Dendritic cell treated with granulocyte-macrophage colony-stimulating factor and Interleukin-4, amounts not matched to agents 40 ng/mL and 50 ng/mL, for 4 days (primary cell): ENCODE results near the gene TPPP2.
"Not testable (repeated sequence)": the region's sequence is repeated elsewhere in the genome, so short reads cannot be mapped to it uniquely, and the experiment has no call there.

ENCODE experiments used
- H3K27ac Mint-ChIP-seq: one replicate; pipeline ENCODE4 v1.8.0; 2022; ENCODE audit warnings: mild to moderate bottlenecking, mixed read lengths
- H3K27me3 Mint-ChIP-seq: one replicate; pipeline ENCODE4 v1.8.0; 2022; ENCODE audit warnings: mild to moderate bottlenecking, mixed read lengths
- H3K36me3 Mint-ChIP-seq: one replicate; pipeline ENCODE4 v1.8.0; 2022; ENCODE audit warnings: low read depth, mixed read lengths
- H3K4me1 Mint-ChIP-seq: one replicate; pipeline ENCODE4 v1.8.0; 2022; ENCODE audit warnings: low read depth, mixed read lengths
- H3K4me3 Mint-ChIP-seq: one replicate; pipeline ENCODE4 v1.8.0; 2022; ENCODE audit warnings: mild to moderate bottlenecking, moderate library complexity, mixed read lengths
- H3K9me3 Mint-ChIP-seq: one replicate; pipeline ENCODE4 v1.8.0; 2022; ENCODE audit warnings: mixed read lengths
- intact Hi-C: fragments of 100-400 bp; cut with micrococcal nuclease; formaldehyde crosslinking; loops from one replicate; pipeline ENCODE4 v1.15.0; 2022

The TPPP2 gene

DNA sequence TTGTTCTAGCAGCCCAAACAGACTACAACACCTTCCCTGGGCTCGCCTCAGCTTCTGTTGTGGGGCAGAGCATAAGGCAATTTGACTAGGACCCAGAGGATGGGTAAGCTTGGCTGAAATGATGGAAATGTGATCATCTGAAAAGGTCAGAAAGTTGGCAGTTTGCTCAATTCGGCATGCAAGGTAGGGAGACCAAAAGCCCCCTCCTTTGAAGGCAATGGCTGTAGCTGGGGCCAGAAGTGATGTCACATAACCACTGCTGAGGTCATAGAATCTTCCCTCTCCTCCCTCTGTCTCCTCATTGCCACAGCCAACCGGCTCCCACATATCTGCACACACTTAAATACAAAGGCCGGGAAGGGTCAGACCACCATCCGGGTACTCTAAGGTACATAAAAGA, at the start of gene TPPP2:
TSS of gene TPPP2 (plus strand) at position 301 of the 400 bp plus-strand sequence. CDS start 365 bp downstream, outside the sequence.
- H3K4me1 Mint-ChIP-seq, result peaks cover 41% of the 10 kb centered on the region
- no peak within 1 kb of the TSS for H3K4me3 Mint-ChIP-seq
- intact Hi-C loops, result no loop called here
- no peak within 1 kb of the TSS for H3K27ac Mint-ChIP-seq
- H3K27me3 Mint-ChIP-seq, result peaks cover 28% of the 10 kb centered on the region
- H3K36me3 Mint-ChIP-seq, result no peaks in the 10 kb centered on the region
- no peaks in the 10 kb centered on the region for H3K9me3 Mint-ChIP-seq

DNA sequence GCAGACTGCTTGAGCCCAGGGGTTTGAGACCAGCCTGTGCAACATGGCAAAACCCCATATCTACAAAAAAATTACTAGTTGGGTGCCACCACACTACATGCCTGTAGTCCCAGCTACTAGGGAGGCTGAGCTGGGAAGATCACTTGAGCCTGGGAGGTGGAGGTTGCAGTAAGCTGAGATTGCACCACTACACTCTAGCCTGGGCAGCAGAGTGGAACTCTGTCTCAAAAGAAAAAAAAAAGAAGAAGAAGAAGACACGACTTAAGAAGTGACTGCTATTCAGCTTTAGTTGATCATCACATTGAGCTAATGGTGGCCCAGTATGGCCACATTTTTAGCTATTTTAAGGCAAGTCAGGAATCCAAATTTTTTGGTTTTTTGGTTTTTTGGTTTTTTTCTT, 49.1 kb upstream of the TPPP2 start:
- intact Hi-C loops, result no loop called here
- H3K4me1 Mint-ChIP-seq, result peaks cover 13% of the 10 kb centered on the region
- no peaks in the 10 kb centered on the region for H3K9me3 Mint-ChIP-seq
- H3K27me3 Mint-ChIP-seq, result no peaks in the 10 kb centered on the region
- H3K4me3 Mint-ChIP-seq, result no peak overlapping the region
- H3K36me3 Mint-ChIP-seq, result no peaks in the 10 kb centered on the region
- no peak overlapping the region for H3K27ac Mint-ChIP-seq

DNA sequence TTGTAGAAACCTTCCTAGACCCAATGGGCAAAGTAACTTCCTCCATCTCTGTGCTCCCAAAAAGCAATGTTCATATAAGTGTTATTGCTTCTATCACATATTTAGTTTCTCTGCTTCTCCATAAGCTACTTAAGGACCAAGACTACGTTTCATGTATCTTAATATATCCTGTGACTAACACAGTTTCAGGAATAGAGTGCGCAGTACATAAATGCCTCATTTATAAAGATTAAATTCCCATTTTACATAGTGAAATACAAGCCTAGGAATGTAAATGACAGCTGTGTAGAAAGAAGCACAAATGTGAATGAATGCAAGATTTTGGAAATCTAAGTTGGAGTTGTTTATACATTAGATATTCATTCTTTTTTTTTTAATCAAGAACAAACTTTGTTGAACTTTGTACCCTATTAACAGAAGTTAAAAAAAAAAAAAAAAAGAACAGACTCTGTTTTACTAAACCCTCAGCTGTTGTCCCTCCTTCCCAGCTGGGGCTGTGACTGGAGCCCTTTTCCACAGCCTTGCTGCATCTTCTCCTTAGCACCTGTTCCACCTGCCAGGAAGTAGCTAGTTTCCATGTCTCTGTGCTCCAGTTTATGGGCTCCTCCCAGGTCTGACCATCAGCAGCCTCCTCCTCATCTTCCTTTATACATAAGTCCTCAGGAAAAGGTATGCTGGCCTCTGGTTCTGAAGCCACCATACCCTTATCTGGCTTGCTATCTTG, 47.2 kb upstream of the TPPP2 start:
- Mint-ChIP-seq H3K4me1 (peaks cover 32% of the 10 kb centered on the region), H3K27ac (no peak overlapping the region), H3K4me3 (no peak overlapping the region), H3K9me3 (no peaks in the 10 kb centered on the region), H3K36me3 (no peaks in the 10 kb centered on the region), H3K27me3 (no peaks in the 10 kb centered on the region)
- intact Hi-C loops, result no loop called here

DNA sequence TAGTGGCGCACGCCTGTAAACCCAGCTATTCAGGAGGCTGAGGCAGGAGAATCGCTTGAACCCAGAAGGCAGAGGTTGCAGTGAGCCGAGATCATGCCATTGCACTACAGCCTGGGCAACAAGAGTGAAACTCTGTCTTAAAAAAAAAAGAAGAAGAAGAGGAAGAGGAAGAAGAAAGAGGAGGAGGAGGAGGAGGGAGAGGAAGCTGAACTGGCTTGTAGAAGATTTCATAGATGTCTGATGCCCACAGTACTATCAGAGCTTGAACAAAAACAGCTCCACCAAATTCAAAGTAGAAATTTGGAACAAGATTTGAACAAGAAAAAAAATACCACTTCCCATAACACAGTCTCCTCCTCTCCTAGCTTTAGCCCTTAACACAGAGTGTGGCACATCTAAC, 44.4 kb upstream of the TPPP2 start:
- peak overlapping the region; percentile 85 for H3K27ac Mint-ChIP-seq

DNA sequence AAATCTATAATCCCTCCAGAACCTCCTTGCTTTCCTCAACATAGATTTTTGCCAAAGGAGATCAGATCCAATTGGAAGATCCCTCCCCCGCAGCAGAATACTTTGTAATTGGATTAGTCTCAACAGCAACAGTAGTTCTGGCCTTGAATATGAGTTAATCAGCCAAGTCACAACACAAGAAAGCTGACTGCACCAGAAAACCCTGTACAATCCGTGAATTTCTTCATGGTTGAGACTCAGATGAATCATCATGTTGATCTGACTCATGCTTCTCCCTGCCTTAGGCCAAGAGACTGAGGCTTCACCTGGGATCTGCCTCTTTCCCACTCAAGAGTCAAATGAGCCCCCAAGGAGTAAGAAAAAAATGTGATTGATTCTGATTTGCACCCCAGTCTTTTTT, 43.2 kb upstream of the TPPP2 start:
- intact Hi-C loops, result no loop called here
- Mint-ChIP-seq H3K27ac (peak overlapping the region; percentile 85), H3K4me3 (no peak overlapping the region)

More for the DNA sequence above, 44.4 kb upstream of the TPPP2 start:
- H3K4me1 Mint-ChIP-seq, result peaks cover 49% of the 10 kb centered on the region
- H3K27me3 Mint-ChIP-seq, H3K4me3 Mint-ChIP-seq, H3K9me3 Mint-ChIP-seq, H3K36me3 Mint-ChIP-seq, intact Hi-C loops: not testable (repeated sequence)

DNA sequence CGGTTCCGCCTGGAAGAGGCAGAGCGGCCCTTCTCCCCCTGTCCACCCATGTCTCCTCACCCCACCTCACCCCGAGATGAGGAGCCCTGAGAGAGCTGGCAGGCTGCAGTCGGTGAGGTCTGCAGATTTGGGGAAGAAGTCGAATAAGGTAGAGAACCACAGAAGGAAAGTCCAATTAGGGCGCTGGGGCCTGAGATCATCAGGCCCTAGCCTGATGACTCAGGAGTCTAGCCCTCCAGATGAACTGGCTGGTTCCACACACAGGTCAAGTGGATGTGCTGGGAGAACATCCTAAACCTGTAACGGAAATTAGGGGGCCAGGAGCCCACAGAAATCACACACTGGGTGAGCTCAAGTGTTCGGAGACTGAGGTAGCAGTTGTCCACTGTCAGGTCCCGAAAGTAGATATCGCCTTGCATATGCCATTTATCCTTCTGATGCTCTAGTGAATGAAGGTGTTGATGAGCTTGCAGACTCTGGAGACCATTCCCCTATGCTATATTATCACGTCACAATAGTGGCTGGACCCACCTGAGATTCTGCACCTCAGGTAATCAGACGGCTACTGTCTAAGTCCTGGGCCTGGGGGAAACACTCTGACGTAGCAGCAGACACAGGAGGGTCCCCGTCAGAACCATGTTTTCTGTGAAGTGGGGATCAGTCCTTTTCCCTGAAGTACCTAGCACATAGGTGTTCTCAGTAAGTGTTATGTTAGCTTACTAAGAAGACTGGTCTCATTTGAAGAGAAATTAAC, 41.1 kb upstream of the TPPP2 start:
- Mint-ChIP-seq H3K27me3 (no peaks in the 10 kb centered on the region), H3K4me1 (peaks cover 60% of the 10 kb centered on the region), H3K36me3 (peaks cover 33% of the 10 kb centered on the region), H3K9me3 (no peaks in the 10 kb centered on the region), H3K27ac (peak overlapping the region; percentile 88), H3K4me3 (no peak overlapping the region)
- intact Hi-C loops, result no loop called here

More for the DNA sequence above, 43.2 kb upstream of the TPPP2 start:
- no peaks in the 10 kb centered on the region for H3K27me3 Mint-ChIP-seq
- H3K36me3 Mint-ChIP-seq, result peaks cover 12% of the 10 kb centered on the region
- H3K4me1 Mint-ChIP-seq, result peaks cover 56% of the 10 kb centered on the region
- no peaks in the 10 kb centered on the region for H3K9me3 Mint-ChIP-seq

DNA sequence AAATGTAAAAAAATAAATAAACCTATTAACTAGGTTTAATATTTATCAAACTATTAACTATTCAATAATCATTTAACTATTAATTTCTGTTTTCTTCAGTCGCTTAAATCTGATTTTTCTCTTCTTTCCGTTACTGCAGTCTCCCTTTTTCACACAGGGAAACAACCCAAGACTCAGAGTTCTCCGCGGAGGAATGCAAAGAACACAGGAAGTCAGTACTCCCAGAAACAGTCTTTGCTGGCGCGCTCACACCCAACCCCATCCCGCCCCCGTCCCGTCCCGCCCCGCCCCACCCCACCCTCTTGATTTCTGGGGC, 40.6 kb upstream of the TPPP2 start:
- intact Hi-C loops, result no loop called here

DNA sequence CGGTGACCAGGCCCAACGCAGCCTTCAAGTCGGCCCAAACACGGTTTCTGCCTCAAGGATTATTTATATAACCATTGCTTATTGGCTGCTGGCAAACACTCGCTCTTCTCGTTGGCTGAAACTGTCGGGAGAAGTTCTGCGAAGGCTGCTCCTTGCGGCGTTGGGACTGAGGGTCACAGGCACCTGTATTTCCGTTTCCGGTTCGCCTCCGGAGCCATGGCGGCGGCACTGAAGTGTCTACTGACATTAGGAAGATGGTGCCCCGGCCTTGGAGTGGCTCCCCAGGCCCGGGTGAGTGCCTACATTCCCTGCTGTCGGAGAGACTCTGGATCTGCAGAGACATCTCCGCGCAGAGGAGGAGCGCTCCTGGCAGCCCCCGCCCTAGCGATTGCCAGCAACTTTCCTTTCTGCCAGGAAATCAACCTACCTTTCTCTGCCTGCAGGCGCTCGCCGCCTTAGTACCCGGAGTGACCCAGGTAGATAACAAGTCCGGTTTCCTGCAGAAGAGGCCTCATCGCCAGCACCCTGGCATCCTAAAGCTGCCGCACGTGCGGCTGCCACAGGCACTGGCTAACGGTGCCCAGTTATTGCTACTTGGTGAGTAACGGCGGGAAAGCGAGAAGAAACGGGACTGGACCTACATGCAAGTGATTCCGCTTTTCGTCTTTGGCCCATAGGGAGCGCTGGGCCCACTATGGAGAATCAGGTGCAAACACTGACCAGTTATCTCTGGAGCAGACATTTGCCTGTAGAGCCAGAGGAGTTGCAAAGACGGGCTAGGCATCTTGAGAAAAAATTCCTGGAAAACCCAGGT, 40.0 kb upstream of the TPPP2 start, which contains the start of gene METTL17:
TSS of gene METTL17 (plus strand) at position 194 of the 814 bp plus-strand sequence. CDS start at position 217, 23 bp downstream.
- H3K36me3 Mint-ChIP-seq, result peaks cover 44% of the 10 kb centered on the region
- intact Hi-C loops, result no loop called here
- no peaks in the 10 kb centered on the region for H3K9me3 Mint-ChIP-seq
- H3K4me3 Mint-ChIP-seq, result peak within 1 kb of the TSS; percentile 88
- H3K4me1 Mint-ChIP-seq, result peaks cover 57% of the 10 kb centered on the region
- H3K27me3 Mint-ChIP-seq, result no peaks in the 10 kb centered on the region
- peak within 1 kb of the TSS; percentile 88 for H3K27ac Mint-ChIP-seq

More for the DNA sequence above, 40.6 kb upstream of the TPPP2 start:
- H3K36me3 Mint-ChIP-seq, result peaks cover 38% of the 10 kb centered on the region
- peak overlapping the region; percentile 88 for H3K27ac Mint-ChIP-seq
- H3K9me3 Mint-ChIP-seq, result no peaks in the 10 kb centered on the region
- peak overlapping the region; percentile 88 for H3K4me3 Mint-ChIP-seq
- no peaks in the 10 kb centered on the region for H3K27me3 Mint-ChIP-seq
- H3K4me1 Mint-ChIP-seq, result peaks cover 60% of the 10 kb centered on the region

DNA sequence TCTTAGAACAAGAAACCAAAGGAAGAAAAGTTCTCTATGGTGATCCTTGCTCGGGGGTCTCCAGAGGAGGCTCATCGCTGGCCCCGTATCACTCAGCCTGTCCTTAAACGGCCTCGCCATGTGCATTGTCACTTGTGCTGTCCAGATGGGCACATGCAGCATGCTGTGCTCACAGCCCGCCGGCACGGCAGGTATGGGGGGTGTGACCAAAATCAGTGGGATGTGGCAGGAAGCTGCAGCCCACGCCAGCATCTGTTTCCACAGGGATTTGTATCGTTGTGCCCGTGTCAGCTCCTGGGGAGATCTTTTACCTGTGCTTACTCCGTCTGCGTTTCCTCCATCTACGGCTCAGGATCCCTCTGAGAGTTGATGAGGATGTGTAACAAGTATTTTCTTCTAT, 33.5 kb upstream of the TPPP2 start:
- H3K4me3 Mint-ChIP-seq, result no peak overlapping the region
- H3K27ac Mint-ChIP-seq, result no peak overlapping the region
- intact Hi-C loops, result no loop called here
- H3K36me3 Mint-ChIP-seq, result peaks cover 60% of the 10 kb centered on the region
- H3K4me1 Mint-ChIP-seq, result peaks cover 12% of the 10 kb centered on the region
- no peaks in the 10 kb centered on the region for H3K9me3 Mint-ChIP-seq
- H3K27me3 Mint-ChIP-seq, result no peaks in the 10 kb centered on the region

DNA sequence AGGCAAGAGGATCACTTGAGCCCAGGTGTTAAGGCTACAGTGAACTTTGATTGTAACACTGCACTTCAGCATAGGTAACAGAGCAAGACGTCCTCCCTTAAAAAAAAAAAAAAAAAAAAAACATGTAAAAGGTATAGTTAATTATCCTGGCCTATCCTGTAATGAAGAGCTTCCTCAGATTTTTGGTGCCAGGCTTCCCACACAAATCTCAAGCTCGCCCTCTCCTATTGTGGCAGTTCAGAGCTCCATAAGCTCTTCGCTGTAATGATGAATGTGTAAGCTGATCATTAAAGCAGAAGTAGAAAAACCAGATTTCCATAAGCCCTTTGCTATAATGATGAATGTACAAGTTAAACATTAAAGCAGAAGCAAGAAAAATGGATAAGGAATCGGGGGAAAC, 32.9 kb upstream of the TPPP2 start:
- Mint-ChIP-seq H3K27ac (no peak overlapping the region), H3K9me3 (no peaks in the 10 kb centered on the region), H3K36me3 (peaks cover 54% of the 10 kb centered on the region), H3K27me3 (no peaks in the 10 kb centered on the region), H3K4me3 (no peak overlapping the region), H3K4me1 (peaks cover 9% of the 10 kb centered on the region)
- intact Hi-C loops, result no loop called here

DNA sequence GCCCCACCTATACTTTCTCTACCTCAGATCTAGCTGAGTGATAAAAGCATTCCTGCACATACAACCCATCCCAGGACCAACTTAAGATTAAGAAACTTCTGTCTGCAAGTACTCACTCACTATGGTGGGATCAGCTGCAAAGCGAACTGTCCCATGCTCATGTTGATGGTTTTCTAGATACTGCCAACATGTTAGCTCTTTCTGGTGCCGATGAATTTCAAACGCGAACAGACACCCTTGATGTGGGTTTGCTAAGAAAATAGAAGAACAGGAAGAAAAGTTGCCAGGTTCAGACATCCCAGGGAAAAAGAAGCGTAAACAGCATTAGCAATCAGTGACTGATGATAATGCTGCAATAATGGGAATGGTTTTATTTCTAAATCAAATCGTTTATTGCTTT, 32.5 kb upstream of the TPPP2 start:
- H3K36me3 Mint-ChIP-seq, result peaks cover 49% of the 10 kb centered on the region
- intact Hi-C loops, result no loop called here

DNA sequence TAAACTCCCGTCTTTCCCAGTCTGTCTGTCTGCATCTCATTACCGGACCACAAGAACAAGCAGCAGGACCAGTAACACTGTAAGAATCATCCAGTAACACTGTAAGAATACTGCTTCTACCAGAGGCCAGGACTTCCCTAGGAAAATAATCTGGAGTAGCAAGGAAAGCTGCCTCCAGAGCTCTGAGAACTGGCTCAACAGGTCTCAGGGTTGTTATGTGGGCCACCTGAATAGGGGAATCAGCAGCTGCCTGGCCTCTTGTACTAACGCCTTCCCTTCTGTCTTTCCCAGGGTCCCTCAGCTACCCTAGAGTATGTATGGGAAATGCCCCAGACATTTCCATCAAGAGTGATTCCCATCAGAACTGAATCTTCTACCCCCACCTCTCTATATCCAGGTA, 31.9 kb upstream of the TPPP2 start:
- no peak overlapping the region for H3K4me3 Mint-ChIP-seq
- H3K27me3 Mint-ChIP-seq, result no peaks in the 10 kb centered on the region
- peaks cover 44% of the 10 kb centered on the region for H3K36me3 Mint-ChIP-seq
- intact Hi-C loops, result no loop called here
- H3K27ac Mint-ChIP-seq, result no peak overlapping the region
- no peaks in the 10 kb centered on the region for H3K9me3 Mint-ChIP-seq
- peaks cover 7% of the 10 kb centered on the region for H3K4me1 Mint-ChIP-seq

More for the DNA sequence above, 32.5 kb upstream of the TPPP2 start:
- H3K27me3 Mint-ChIP-seq, result no peaks in the 10 kb centered on the region
- H3K9me3 Mint-ChIP-seq, result no peaks in the 10 kb centered on the region
- no peak overlapping the region for H3K27ac Mint-ChIP-seq
- no peak overlapping the region for H3K4me3 Mint-ChIP-seq
- H3K4me1 Mint-ChIP-seq, result peaks cover 7% of the 10 kb centered on the region

DNA sequence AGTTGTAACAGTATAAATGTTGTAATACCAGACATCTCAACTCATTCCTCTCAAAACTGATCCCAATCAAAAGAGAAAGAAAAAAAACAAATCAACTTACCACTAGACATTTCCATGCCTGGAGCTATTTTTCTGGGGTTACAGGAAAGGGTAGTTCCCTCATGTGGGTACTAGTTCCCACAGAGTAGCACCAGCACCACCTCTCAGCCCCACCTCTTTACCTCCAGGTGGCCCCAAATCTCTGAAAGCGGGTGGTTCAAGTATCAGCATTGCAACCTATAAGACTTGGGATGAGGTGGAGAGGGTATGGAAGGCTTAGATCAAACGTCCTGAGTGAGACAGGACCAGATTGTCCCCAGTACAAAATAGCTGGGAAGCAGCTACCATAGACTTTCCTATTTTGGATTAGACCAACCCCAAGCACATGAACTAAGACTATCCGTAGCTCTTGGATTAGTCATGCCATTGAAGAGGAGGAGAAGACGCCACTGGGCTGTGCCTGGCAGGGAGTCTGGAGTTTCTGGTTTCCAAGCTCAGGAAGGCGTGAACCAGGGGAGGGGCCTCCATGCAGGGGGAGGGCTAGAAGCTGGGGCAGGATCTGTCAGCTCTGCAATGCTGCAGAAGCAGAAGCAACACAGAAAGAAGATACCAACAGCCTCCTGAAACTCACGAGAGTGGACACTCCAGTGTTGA, 31.2 kb upstream of the TPPP2 start, which contains the start of gene SLC39A2:
TSS of gene SLC39A2 (plus strand) at position 620 of the 693 bp plus-strand sequence. CDS start 154 bp downstream, outside the sequence.
- Mint-ChIP-seq H3K9me3 (no peaks in the 10 kb centered on the region), H3K27me3 (no peaks in the 10 kb centered on the region), H3K4me3 (no peak within 1 kb of the TSS), H3K36me3 (peaks cover 37% of the 10 kb centered on the region), H3K27ac (no peak within 1 kb of the TSS), H3K4me1 (peaks cover 8% of the 10 kb centered on the region)
- intact Hi-C loops, result no loop called here
